Measurements from ENCODE around the gene SEC16B.

Gene SEC16B

GRCh38 chr1:177897998-177898654, 71.7 kb downstream of the SEC16B start:
- TF ChIP-seq, protein P1, sequence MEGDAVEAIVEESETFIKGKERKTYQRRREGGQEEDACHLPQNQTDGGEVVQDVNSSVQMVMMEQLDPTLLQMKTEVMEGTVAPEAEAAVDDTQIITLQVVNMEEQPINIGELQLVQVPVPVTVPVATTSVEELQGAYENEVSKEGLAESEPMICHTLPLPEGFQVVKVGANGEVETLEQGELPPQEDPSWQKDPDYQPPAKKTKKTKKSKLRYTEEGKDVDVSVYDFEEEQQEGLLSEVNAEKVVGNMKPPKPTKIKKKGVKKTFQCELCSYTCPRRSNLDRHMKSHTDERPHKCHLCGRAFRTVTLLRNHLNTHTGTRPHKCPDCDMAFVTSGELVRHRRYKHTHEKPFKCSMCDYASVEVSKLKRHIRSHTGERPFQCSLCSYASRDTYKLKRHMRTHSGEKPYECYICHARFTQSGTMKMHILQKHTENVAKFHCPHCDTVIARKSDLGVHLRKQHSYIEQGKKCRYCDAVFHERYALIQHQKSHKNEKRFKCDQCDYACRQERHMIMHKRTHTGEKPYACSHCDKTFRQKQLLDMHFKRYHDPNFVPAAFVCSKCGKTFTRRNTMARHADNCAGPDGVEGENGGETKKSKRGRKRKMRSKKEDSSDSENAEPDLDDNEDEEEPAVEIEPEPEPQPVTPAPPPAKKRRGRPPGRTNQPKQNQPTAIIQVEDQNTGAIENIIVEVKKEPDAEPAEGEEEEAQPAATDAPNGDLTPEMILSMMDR (IDR thresholded peaks at IDR 0.05), result no peak
- TF ChIP-seq ZFX (IDR thresholded peaks at IDR 0.05; ENCODE audit: borderline replicate concordance), result no peak
- H3K27ac ChIP-seq, result no peak overlapping the region

- TF ChIP-seq, protein P1 (IDR thresholded peaks at IDR 0.05), result no peak
- TF ChIP-seq ZFX (IDR thresholded peaks at IDR 0.05; ENCODE audit: borderline replicate concordance), result no peak
- H3K27ac ChIP-seq, result no peak overlapping the region
Measured at GRCh38 chr1:177897281-177897997, 72.4 kb downstream of the SEC16B start.
